Measurements from ENCODE around the gene CENPX. TPM values are rescaled to one million over a fixed set of nuclear protein-coding genes. Genes with fewer than 3 reads are reported as not detected.

The CENPX gene
- total and polyA plus RNA-seq, 2 of the 13 experiments (the other 11 are each of a cell fraction or from before 2014, with no cell fraction given): 92.7 to 170 TPM

DNA sequence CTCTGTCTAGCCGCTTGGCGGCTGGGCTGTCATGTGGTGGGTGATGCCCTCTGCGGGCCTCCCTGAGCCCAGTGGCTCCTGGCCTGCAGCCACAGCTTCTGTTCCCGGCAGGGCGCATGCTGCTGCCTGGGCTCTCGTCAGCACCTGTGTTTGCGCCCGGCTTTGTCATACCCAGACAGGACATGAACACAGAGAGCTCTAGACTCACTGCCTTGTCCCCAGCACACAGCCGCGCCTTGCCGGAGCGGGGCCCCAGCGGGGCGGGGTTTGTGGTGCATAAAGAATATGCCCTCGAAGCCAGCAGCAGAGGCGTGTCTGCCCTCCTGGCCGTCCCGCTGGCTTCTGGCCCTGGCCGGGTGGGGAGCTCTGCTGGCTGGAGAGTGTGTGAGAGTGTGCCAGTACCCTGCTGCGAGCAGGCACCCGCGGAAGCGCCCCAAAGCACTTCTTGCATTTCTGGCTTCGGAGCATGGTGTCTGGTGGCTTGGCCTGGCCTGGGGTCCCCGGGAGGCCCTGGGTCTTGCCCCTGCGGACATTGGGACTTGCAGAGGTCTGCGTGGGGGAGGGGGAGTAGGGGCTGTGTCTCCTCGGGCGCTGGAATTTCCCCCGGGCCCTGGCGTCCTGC, 30.9 kb downstream of the CENPX start (continued):
- no peak for TF ChIP-seq ZHX2 (IDR thresholded peaks at IDR 0.05; ENCODE audit: low read depth)
- TF ChIP-seq ZHX2 (CRISPR knock-in tag; IDR thresholded peaks at IDR 0.05; ENCODE audit: borderline replicate concordance): no peak; the same call in 1 of the 2 replicates
- TF ChIP-seq MIER2 (CRISPR knock-in tag; IDR thresholded peaks at IDR 0.05): peak; percentile 60; the same call in 1 of the 2 replicates
- no peak; the same call in 1 of the 2 replicates for TF ChIP-seq ZSCAN30 (CRISPR knock-in tag; IDR thresholded peaks at IDR 0.05)
- TF ChIP-seq NFYB (CRISPR knock-in tag; IDR thresholded peaks at IDR 0.05): peak; percentile 45
- no peak for TF ChIP-seq ZBTB1 (CRISPR knock-in tag; IDR thresholded peaks at IDR 0.05; ENCODE audit: borderline replicate concordance)
- no peak for TF ChIP-seq ZNF577 (CRISPR knock-in tag; IDR thresholded peaks at IDR 0.05; ENCODE audit: borderline replicate concordance, low read depth)
- no peak for TF ChIP-seq ZNF670 (CRISPR knock-in tag; IDR thresholded peaks at IDR 0.05; ENCODE audit: borderline replicate concordance)
- TF ChIP-seq ZNF639 (CRISPR knock-in tag; conservative IDR thresholded peaks at IDR 0.05): no peak; the same call in none of the 2 replicates
- TF ChIP-seq ZFP62 (CRISPR knock-in tag; IDR thresholded peaks at IDR 0.05): no peak; the same call in 1 of the 2 replicates
- TF ChIP-seq PAF1 (CRISPR knock-in tag; IDR thresholded peaks at IDR 0.05): no peak
- peak; percentile 52 for TF ChIP-seq CBX1 (IDR thresholded peaks at IDR 0.05; ENCODE audit: low read depth)
- peak; percentile 76 for TF ChIP-seq ZNF350 (CRISPR knock-in tag; IDR thresholded peaks at IDR 0.05; ENCODE audit: borderline replicate concordance, low read depth)
- TF ChIP-seq KDM2A (CRISPR knock-in tag; IDR thresholded peaks at IDR 0.05; ENCODE audit: borderline replicate concordance, low read depth): peak; percentile 81
- TF ChIP-seq BRCA1 (CRISPR knock-in tag; IDR thresholded peaks at IDR 0.05): no peak
- TF ChIP-seq HDAC1 (CRISPR knock-in tag; IDR thresholded peaks at IDR 0.05): peak; percentile 74; the same call in 1 of the 2 replicates
- TF ChIP-seq FOSL2 (CRISPR knock-in tag; IDR thresholded peaks at IDR 0.05): peak; percentile 85
- TF ChIP-seq RCOR2 (CRISPR knock-in tag; IDR thresholded peaks at IDR 0.05): peak; percentile 87
- no peak for TF ChIP-seq NFIC (IDR thresholded peaks at IDR 0.05; ENCODE audit: low read length)
- no peak for TF ChIP-seq DMTF1 (CRISPR knock-in tag; IDR thresholded peaks at IDR 0.05)
- TF ChIP-seq MTF2 (CRISPR knock-in tag; IDR thresholded peaks at IDR 0.05; ENCODE audit: borderline replicate concordance): peak; percentile 91
- TF ChIP-seq PHF20 (CRISPR knock-in tag; IDR thresholded peaks at IDR 0.05): peak; percentile 13; the same call in 1 of the 2 replicates

Data from HepG2 (cell line).